Prostate gland (tissue), 2 donors: ENCODE data around the gene LMAN1L. TPM values are rescaled to one million over a fixed set of nuclear protein-coding genes. Genes with fewer than 3 reads are reported as not detected.

Experiments used
- DNase-seq: peaks from one replicate; pipeline ENCODE4 v3.0.0-alpha.2; 2019; ENCODE audit warnings: low spot score
- H3K27ac ChIP-seq, 2 donors: fragments of 200-600 bp; sonication (generic); 2 replicates each; pipeline ENCODE4 v1.5.1; 2017 to 2019
- H3K27me3 ChIP-seq: fragments of 200-600 bp; sonication (generic); replicated peaks from 2 replicates; pipeline ENCODE4 v1.5.1; 2019; ENCODE audit not compliant: insufficient read depth
- H3K36me3 ChIP-seq, 2 donors: fragments of 200-600 bp; sonication (generic); 1 replicate in 1 of 2; 2 replicates in 1 of 2; pipeline versions ENCODE4 v1.5.1 to v1.8.1; 2017 to 2019
- H3K4me1 ChIP-seq: fragments of 200-600 bp; sonication (generic); replicated peaks from 2 replicates; pipeline ENCODE4 v1.5.1; 2019
- H3K4me3 ChIP-seq, 2 donors: fragments of 200-600 bp; sonication (generic); 2 replicates each; pipeline ENCODE4 v1.5.1; 2017 to 2019
- H3K9me3 ChIP-seq: fragments of 200-600 bp; sonication (generic); 2 replicates; pipeline ENCODE4 v1.5.1; 2017
- CTCF ChIP-seq, 4 experiments: fragments of 200-600 bp in 2 of 4; fragments of 450-650 bp in 2 of 4; sonication (generic) in 2 of 4; IDR thresholded peaks; 1 replicate in 3 of 4; 2 replicates in 1 of 4; pipeline ENCODE4 v1.5.1; 2016 to 2019; ENCODE audit warnings: antibody characterized with exemption in 4 of 4, mild to moderate bottlenecking in 2 of 4, moderate library complexity in 2 of 4
- POLR2A ChIP-seq: fragments of 450-650 bp; IDR thresholded peaks from one replicate; pipeline ENCODE4 v1.6.1; 2016; ENCODE audit warnings: antibody characterized with exemption, mild to moderate bottlenecking
- POLR2AphosphoS5 ChIP-seq: sonication (generic); formaldehyde crosslinking; IDR thresholded peaks from one replicate; pipeline ENCODE4 v1.6.1; 2017; ENCODE audit warnings: antibody characterized with exemption
- WGBS: methylation state at CpG from one replicate; pipeline ENCODE4 v1.1.5; 2018; 5-methylcytosine and 5-hydroxymethylcytosine counted together
- intact Hi-C: fragments of 100-400 bp; cut with DNase I; formaldehyde crosslinking; loops from one replicate; pipeline ENCODE4 v1.14.2; 2022
- total RNA-seq, 2 donors: library from RNA; depleted of rRNA; stranded (reverse); fragments of >200 nt; gene quantifications; one replicate each; pipeline ENCODE4 v1.1.0, GENCODE V29; 2016

Gene LMAN1L
- total RNA-seq, 2 donors from 2014 or later: 219 to 229 TPM

GRCh38 chr15:74793135-74794028 is 19.3 kb upstream of the LMAN1L start:
- H3K4me3 ChIP-seq: no peak overlapping the region
- H3K4me1 ChIP-seq: peaks cover 19% of the 10 kb centered on the region
- H3K27me3 ChIP-seq: no peaks in the 10 kb centered on the region
- DNase-seq: no peak
- intact Hi-C loops: no loop called here
- no peaks in the 10 kb centered on the region for H3K9me3 ChIP-seq
- H3K27ac ChIP-seq: no peak overlapping the region
- no peaks in the 10 kb centered on the region for H3K36me3 ChIP-seq
- 75% methylated on average over 12 of the region's 12 CpGs for WGBS
- TF ChIP-seq POLR2A: no peak
- TF ChIP-seq CTCF (IDR thresholded peaks at IDR 0.05): no peak
- TF ChIP-seq POLR2AphosphoS5: no peak

GRCh38 chr15:74794248-74794969 is 18.2 kb upstream of the LMAN1L start:
- TF ChIP-seq POLR2A (no peak), POLR2AphosphoS5 (no peak), CTCF (IDR thresholded peaks at IDR 0.05) (no peak)
- Histone ChIP-seq H3K36me3 (no peaks in the 10 kb centered on the region), H3K27ac (no peak overlapping the region), H3K27me3 (no peaks in the 10 kb centered on the region), H3K4me3 (no peak overlapping the region), H3K4me1 (peaks cover 18% of the 10 kb centered on the region), H3K9me3 (no peaks in the 10 kb centered on the region)
- intact Hi-C loops: no loop called here
- 90% methylated on average over 7 of the region's 9 CpGs for WGBS
- DNase-seq: no peak

- no peaks in the 10 kb centered on the region for H3K27me3 ChIP-seq
- no peaks in the 10 kb centered on the region for H3K36me3 ChIP-seq
- WGBS: 97% methylated on average over 9 of the region's 9 CpGs
- H3K27ac ChIP-seq: no peak overlapping the region
- no peak overlapping the region for H3K4me3 ChIP-seq
- TF ChIP-seq CTCF (IDR thresholded peaks at IDR 0.05): no peak
- no peaks in the 10 kb centered on the region for H3K9me3 ChIP-seq
- DNase-seq: no peak
- intact Hi-C loops: no loop called here
- peaks cover 19% of the 10 kb centered on the region for H3K4me1 ChIP-seq
These were observed 17.7 kb upstream of the LMAN1L start for GRCh38 chr15:74794970-74795349.

- WGBS: 89% methylated on average over 14 of the region's 14 CpGs
- peaks cover 0 to 7% of the 10 kb centered on the region in 2 donors for H3K36me3 ChIP-seq
- TF ChIP-seq POLR2A (no peak), POLR2AphosphoS5 (no peak), CTCF (IDR thresholded peaks at IDR 0.05) (no peak)
- no peak overlapping the region for H3K27ac ChIP-seq
- no peak overlapping the region for H3K4me3 ChIP-seq
- H3K4me1 ChIP-seq: peaks cover 19% of the 10 kb centered on the region
- intact Hi-C loops: no loop called here
- DNase-seq: no peak
- no peaks in the 10 kb centered on the region for H3K9me3 ChIP-seq
- no peaks in the 10 kb centered on the region for H3K27me3 ChIP-seq
These were observed 16.5 kb upstream of the LMAN1L start for GRCh38 chr15:74795966-74796625.
